Glomerular visceral epithelial cell (primary cell): ENCODE measurements around the gene GCC1.
"Not testable (repeated sequence)": the region's sequence is repeated elsewhere in the genome, so short reads cannot be mapped to it uniquely, and the experiment has no call there.

Experiments used
- DNase-seq: peaks from one replicate; pipeline ENCODE4 v3.0.0-alpha.2; 2016; ENCODE audit errors: extremely low spot score

The GCC1 gene

GRCh38 chr7:127589896-127590295 is 4.5 kb upstream of the GCC1 start:
- DNase-seq = no peak

GRCh38 chr7:127588697-127589482 is 3.5 kb upstream of the GCC1 start:
- DNase-seq = peak; percentile 58

DNA sequence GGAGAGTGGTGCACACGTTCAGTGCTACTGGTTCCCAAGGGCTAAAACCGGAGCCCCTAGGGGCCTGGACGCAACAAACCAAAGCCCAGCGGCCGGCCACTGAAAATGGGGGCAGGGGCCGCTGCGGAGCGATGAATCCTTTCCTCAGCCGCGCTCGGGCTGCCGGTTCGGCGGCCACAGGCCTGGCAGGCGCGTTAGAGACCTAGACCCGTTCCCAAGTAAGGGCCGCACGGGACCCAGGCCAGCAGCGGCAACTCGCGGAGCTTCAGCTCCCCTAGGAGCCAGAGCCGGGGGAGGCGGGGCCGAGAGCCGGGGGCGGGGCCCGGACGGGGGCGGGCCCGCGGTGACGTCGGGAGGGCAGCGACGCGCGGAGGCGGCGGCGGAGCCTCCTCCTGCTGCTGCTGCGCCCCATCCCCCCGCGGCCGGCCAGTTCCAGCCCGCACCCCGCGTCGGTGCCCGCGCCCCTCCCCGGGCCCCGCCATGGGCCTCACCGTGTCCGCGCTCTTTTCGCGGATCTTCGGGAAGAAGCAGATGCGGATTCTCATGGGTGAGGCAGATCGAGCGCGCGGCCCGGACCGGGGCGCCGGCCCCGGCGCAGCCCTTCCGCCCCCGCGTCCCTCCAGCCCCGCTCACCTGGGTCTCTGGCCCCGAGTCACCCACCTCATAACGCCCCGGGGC is 2.8 kb upstream of the GCC1 start, which contains the start of gene ARF5:
ARF5 (plus strand) TSS at position 393 of the 678 bp plus-strand sequence; CDS start at position 481, 88 bp downstream.
- peak; percentile 84 for DNase-seq

DNA sequence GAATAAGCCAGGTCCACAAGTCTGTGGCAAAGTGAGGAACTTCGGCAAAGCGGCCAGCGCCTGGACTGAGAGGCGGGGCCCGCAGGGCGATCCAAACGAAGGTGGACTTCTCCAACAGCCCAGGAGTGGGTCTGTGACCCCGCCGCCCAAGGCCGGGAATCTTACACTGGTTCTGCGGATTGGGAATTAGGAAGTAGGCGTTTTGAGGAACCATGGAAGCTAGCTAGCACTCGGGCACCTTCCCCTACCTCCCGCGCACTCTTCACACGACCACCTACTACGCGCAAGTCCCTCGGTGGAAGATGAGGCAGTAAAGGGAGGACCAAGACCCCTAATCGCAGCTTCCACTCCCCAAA is 2.2 kb upstream of the GCC1 start:
- no peak for DNase-seq

DNA sequence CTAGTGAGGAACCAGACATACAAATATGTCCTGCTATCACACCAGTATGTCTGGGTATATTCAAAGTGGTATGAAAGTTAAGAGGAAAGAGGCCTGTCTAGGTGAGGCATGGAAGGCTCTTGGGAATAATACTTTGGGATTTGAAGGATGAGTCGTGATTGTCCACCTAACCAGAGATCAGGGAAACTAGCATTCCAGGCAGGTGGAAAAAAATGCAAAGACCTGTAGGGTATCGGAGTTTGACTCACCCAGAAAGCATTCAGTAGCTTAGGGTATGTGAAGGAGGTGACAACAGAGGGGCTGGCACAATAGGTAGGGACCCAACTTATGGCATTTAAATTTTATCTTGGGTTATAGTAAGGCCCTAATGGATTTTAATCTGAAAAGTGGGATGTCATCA is 950 bp upstream of the GCC1 start:
- DNase-seq = no peak

- DNase-seq = no peak
These were observed 750 bp downstream of the GCC1 start for GRCh38 chr7:127584648-127585043.

DNA sequence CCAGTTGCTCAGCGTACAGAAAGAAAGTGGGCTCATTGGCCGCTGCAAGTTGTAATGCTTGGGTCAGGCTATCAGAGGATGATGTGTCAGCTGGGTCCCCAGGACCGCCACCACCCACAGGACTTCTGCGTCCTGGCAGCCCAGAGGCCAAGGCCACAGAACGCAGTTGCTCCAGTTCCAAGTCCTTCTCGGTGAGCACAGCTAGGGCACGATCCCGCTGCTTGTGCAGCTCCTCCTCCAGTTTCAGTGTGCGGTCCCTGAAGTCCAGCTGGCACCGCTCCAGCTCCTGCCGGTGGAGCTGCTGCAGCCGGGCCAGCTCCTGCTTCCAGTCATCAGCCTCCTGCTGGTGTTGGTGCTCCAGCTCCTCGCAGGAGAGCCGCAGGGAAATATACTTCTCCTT is 3.0 kb downstream of the GCC1 start:
- no peak for DNase-seq

DNA sequence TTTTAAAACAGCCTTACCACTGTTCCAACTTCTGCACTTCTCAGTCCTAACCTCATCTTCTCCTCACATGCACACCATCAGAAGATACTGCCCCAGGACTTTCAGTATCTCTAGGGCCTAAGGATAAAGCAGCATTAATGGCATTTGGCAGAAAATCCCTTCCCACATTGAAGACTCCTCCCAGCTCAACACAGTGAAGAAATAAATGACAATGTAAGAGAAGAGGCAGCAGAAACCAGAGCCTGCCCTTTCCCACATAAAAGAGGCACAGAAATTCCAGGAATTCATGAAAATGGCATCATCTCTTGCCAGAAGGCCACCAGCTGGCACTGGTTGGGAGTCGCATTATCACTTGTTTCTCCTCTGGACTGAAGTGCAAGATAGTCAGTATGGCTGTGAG is 3.7 kb downstream of the GCC1 start:
- no peak for DNase-seq

DNA sequence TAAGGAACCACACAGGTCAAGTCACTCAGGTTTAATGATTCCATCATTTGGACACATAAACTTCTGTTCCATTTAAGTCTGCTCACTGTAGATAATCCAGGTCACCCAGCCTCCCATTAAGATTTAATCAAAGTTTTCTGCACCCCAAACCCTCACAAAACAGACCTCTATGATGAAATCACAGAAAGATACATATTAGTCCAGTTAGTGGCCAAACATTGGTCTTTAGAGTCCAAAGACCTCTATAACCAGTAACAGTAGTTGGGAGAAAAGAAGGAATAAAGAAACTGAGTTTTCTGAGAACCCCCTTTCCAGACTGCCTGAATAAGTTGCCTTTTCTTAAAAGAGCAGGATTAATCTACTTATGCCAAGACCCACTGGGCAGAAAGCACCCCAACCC is 4.8 kb downstream of the GCC1 start:
- DNase-seq = no peak

DNA sequence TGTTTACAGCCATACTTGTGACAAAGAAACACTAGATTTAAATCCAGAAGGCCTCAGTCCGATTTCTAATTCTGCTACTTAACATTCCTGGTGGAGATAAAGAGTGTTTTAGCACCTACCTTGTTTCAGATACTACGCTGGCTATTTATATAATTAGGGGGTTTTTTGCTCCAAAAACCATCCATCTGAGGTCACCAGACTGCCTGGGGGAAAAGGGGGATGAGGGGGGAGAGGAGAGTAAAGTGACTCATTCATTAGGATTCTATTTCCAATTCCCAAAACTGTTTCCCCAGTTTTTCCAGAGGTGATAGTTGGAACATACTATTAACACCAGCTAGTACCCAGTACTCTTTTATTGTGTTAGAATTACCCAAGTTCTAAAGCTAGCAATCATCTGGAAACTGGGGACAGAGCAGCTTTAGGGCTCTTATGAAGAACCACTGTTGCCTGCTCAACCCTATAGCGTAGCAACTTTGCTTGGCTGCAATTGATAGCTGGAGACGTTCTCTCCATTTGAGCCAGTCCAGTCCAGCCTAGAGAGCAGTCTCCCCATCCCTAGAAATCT is 6.6 kb downstream of the GCC1 start:
- DNase-seq = no peak

DNA sequence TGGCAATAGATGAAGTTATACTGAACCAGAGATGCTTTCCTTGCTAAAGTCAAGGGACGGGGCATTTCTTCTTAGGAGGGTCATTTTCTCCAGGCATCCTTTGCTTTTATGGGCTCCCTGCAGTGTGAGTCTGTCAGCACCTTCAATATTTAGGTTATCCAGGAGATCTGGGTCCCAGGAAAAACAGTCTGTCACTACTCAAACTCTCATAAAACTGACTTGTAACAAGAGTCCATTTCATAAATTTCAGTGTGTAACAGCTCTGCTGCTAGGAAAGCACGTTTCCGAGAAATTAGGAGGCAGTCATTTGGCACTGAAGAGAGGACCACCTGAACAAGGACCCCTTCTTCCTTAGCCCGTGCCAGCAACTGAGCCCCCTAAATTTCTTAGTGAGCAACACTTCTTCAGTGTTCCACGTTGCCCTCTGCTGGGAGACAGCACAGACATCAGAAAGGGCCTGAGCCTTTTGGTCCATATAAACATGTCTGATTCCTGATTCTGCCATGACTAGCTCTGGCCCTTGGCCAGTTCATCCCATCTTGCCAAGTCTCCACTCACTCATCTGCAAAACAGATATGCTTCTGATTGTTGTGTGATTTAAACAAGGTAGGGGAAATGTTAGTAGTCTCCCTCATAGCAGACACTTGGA is 7.2 kb downstream of the GCC1 start:
- DNase-seq = no peak

- no peak for DNase-seq
These were observed 13.5 kb downstream of the GCC1 start for GRCh38 chr7:127571741-127572505.

DNA sequence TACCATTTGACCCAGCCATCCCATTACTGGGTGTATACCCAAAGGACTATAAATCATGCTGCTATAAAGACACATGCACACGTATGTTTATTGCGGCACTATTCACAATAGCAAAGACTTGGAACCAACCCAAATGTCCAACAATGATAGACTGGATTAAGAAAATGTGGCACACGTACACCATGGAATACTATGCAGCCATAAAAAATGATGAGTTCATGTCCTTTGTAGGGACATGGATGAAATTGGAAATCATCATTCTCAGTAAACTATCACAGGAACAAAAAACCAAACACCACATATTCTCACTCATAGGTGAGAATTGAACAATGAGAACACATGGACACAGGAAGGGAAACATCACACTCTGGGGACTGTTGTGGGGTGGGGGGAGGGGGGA is 17.4 kb downstream of the GCC1 start:
- not testable (repeated sequence) for DNase-seq

GRCh38 chr7:127566242-127566641 is 19.2 kb downstream of the GCC1 start:
- DNase-seq = no peak

DNA sequence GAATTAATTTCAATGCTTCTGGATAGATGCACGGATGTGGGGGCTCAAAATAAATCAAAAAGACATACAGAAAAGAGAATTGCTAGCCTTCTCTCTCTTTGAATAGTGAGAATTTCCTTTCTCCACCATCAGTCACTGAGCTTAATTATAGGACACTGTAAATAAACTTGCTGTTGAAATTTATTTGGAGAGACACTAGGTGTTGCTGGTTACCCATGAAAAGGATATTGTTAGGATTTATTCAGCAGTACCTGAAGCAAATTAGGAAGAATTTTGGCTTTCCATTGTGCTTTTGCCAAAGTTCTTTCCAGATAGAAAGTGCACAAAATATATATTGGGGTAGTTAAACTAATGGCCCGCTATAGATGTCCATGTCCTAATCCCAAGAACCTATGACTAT is 27.6 kb downstream of the GCC1 start:
- no peak for DNase-seq

DNA sequence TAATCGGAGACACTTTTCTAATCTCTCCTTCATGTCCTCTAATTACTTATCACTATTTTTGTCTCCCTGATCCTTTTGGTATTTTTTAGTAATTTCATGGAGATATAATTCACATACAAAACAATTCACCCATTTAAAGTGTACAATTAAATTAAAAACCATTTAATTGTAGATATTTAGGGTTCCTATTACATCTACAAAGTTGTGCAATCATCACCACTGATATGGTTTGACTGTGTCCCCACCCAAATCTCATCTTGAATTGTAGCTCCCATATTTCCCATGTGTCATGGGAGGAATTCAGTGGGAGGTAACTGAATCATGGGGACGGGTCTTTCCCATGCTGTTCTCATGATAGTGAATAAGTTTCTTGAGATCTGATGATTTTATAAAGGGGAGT is 29.0 kb downstream of the GCC1 start:
- DNase-seq = no peak

DNA sequence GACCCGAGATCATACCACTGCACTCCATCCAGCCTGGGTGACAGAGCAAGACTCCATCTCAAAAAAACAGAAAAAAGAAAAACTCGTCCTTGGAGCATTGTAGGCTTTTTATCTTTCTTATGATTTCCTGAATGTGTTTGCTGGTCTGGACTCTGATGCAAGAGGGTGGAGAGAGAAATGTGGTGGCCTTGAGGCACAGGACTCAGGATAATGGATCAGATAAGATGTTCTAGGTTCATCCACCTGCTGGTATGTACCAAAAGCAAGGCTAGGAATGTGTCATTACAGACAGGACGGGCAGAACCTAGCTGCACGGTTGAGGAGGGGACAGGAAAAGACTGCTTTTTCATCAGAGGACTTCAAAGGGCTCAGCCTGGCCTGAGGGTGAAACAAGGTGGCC is 33.5 kb downstream of the GCC1 start:
- DNase-seq = no peak

GRCh38 chr7:127550247-127550646 is 35.1 kb downstream of the GCC1 start:
- DNase-seq = no peak

GRCh38 chr7:127546313-127546712 is 39.1 kb downstream of the GCC1 start:
- no peak for DNase-seq

DNA sequence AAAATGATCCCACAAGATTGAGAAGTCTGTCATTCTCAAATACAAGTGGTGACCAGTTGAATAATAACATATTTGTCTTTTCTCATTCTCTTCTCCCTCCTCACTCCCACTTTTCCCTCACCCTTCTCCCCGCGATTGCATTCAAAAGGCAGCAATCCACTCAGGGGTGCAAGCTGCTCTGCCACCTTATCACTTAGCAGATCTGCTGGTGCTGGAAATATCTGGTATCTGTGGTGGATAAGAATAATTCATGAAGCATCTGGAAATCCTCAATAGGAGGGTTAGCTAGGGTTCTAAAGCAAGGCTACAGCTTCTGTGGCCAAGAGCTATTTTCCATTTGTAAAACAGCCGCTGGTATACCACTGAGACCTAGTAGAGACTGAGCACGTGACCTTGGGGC is 43.8 kb downstream of the GCC1 start:
- no peak for DNase-seq

DNA sequence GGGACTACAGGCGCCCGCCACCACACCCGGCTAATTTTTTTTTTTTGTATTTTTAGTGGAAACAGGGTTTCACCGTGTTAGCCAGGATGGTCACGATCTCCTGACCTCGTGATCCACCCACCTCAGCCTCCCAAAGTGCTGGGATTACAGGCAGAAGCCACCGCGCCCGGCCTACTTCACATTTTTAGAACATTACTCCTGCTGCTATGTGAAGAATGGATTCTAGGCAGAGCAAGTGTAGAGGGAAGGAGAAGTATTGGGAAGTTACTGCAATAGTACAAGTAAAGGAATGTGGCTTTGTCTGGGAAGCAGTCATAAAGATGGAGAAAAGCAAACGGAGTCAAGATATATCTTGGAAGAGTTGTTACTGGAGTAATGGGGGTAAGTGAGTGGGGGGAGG is 44.9 kb downstream of the GCC1 start:
- not testable (repeated sequence) for DNase-seq

DNA sequence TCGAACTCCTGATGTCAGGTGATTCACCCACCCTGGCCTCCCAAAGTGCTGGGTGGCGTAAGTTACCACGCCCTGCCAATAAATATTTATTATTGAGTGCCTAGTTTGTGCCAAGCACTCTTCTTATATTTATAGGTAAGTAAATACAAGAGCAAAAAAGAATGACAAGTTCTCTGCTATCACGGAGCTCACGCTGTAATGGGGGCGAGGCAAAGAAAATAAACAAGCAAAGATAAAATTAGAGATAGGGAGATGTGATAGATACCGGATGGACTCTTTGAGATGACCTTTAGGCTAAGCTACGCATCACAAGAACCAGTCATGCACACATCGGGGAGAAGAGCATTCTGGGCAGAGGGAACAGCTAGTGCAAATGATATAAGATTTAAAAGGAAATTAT is 46.3 kb downstream of the GCC1 start:
- DNase-seq = no peak
